ENCODE data around the gene THOP1. TPM values are rescaled to one million over a fixed set of nuclear protein-coding genes. Genes with fewer than 3 reads are reported as not detected.

Gene THOP1
- total RNA-seq, 1 experiment from 2014 or later: 221 TPM

- no peaks in the 10 kb centered on the region for H3K27me3 ChIP-seq (ENCODE audit: low read length)
- H3F3A ChIP-seq (ENCODE audit: low read length, unreplicated experiment): no peaks in the 10 kb centered on the region
- no peak overlapping the region for H3K4me2 ChIP-seq (ENCODE audit: low read length)
- no peaks in the 10 kb centered on the region for H3K9me3 ChIP-seq (ENCODE audit: low read length)
- no peak overlapping the region for H2AFZ ChIP-seq (ENCODE audit: low read length)
- no peak overlapping the region for H3K27ac ChIP-seq (ENCODE audit: low read length)
- no peaks in the 10 kb centered on the region for H4K20me1 ChIP-seq (ENCODE audit: low read length)
- CTCF ChIA-PET: no interaction called here
- no peak overlapping the region for H3K9ac ChIP-seq (ENCODE audit: low read length)
- no TSS peak for BruUV-seq (replicated peaks)
- DNase-seq (no peak), ATAC-seq (no peak)
- intact Hi-C loops (cut with micrococcal nuclease): no loop called here
- H3K4me1 ChIP-seq (ENCODE audit: insufficient read depth, low read length): no peaks in the 10 kb centered on the region
- no peaks in the 10 kb centered on the region; the same call in 1 of the 2 replicates for H3K36me3 ChIP-seq (ENCODE audit: low read depth, low read length)
- H3K4me3 ChIP-seq (ENCODE audit: low read length): no peak overlapping the region
- no peaks in the 10 kb centered on the region for H3K9me2 ChIP-seq (replicated peaks; ENCODE audit: low read length)
- POLR2A ChIA-PET (ENCODE audit: unreplicated experiment): interaction anchor here (1.0 kb wide), 1 partner anchor 69 kb away, joined by 5 read pairs; no protein-coding TSS in a partner anchor
- TF ChIP-seq CTCF (conservative IDR thresholded peaks at IDR 0.05; ENCODE audit: low read depth, low read length) (no peak), EZH2phosphoT487 (IDR thresholded peaks at IDR 0.05; ENCODE audit: borderline replicate concordance, low read length) (no peak), EZH2 (IDR thresholded peaks at IDR 0.05; ENCODE audit: low read length, unreplicated experiment) (no peak)
- no peaks in the 10 kb centered on the region for H3K79me2 ChIP-seq (ENCODE audit: low read length)
Observed at GRCh38 chr19:2804156-2805004, 19.1 kb downstream of the THOP1 start.

- POLR2A ChIA-PET (ENCODE audit: unreplicated experiment): no interaction called here
Observed at GRCh38 chr19:2805261-2805900, 20.1 kb downstream of the THOP1 start.

More at GRCh38 chr19:2805261-2805900, 20.1 kb downstream of the THOP1 start:
- Histone ChIP-seq H3K9me3 (ENCODE audit: low read length) (no peaks in the 10 kb centered on the region), H2AFZ (ENCODE audit: low read length) (no peak overlapping the region), H3K9ac (ENCODE audit: low read length) (no peak overlapping the region), H4K20me1 (ENCODE audit: low read length) (no peaks in the 10 kb centered on the region), H3F3A (ENCODE audit: low read length, unreplicated experiment) (no peaks in the 10 kb centered on the region), H3K79me2 (ENCODE audit: low read length) (no peaks in the 10 kb centered on the region), H3K9me2 (replicated peaks; ENCODE audit: low read length) (no peaks in the 10 kb centered on the region), H3K4me1 (ENCODE audit: insufficient read depth, low read length) (no peaks in the 10 kb centered on the region), H3K4me3 (ENCODE audit: low read length) (no peak overlapping the region), H3K4me2 (ENCODE audit: low read length) (no peak overlapping the region), H3K36me3 (ENCODE audit: low read depth, low read length) (no peaks in the 10 kb centered on the region; the same call in 1 of the 2 replicates), H3K27ac (ENCODE audit: low read length) (no peak overlapping the region), H3K27me3 (ENCODE audit: low read length) (no peaks in the 10 kb centered on the region)
- CTCF ChIA-PET: no interaction called here
- TF ChIP-seq CTCF (conservative IDR thresholded peaks at IDR 0.05; ENCODE audit: low read depth, low read length) (no peak), EZH2 (IDR thresholded peaks at IDR 0.05; ENCODE audit: low read length, unreplicated experiment) (no peak)
- DNase-seq (no peak), ATAC-seq (no peak)
- BruUV-seq (replicated peaks): no TSS peak
- intact Hi-C loops (cut with micrococcal nuclease): no loop called here
